MCF 10A (cell line): ENCODE measurements around the gene NACC2. TPM values are rescaled to one million over a fixed set of nuclear protein-coding genes. Genes with fewer than 3 reads are reported as not detected.

Experiments used
- Bru-seq: library from RNA; stranded (reverse); fragments of 400-500 nt; gene quantifications from one replicate; lab custom pipeline; 2021; lab: Mats Ljungman, UMichigan
- BruChase-seq, 2 experiments: library from RNA; stranded (reverse); fragments of 400-500 nt; gene quantifications; one replicate each; lab custom pipeline; 2021; lab: Mats Ljungman, UMichigan
- BruUV-seq: library from RNA; stranded (reverse); fragments of 400-500 nt; replicated peaks from 2 replicates; lab custom pipeline; 2021; lab: Mats Ljungman, UMichigan
- CTCF ChIA-PET: fragments of 300-600 bp; sonication (Branson Sonifier 250); formaldehyde crosslinking; extraction: SDS; loops from one replicate; lab custom pipeline; 2021; ENCODE audit warnings: antibody characterized with exemption, inconsistent platforms; lab: Yijun Ruan, JAX
- POLR2A ChIA-PET: fragments of 300-600, 350-650 bp; sonication (Branson Sonifier 250); formaldehyde crosslinking; extraction: SDS; loops from one replicate; lab custom pipeline; 2020; ENCODE audit warnings: antibody characterized with exemption, inconsistent platforms; lab: Yijun Ruan, JAX
- DNase-seq: peaks from one replicate; pipeline ENCODE4 v3.0.0-alpha.2; 2018; ENCODE audit not compliant: unreplicated experiment
- H3K27ac Mint-ChIP-seq: one replicate; pipeline ENCODE4 v1.8.0; 2022; ENCODE audit warnings: mild to moderate bottlenecking, low read depth, mixed read lengths; ENCODE audit not compliant: unreplicated experiment
- H3K27me3 Mint-ChIP-seq: one replicate; pipeline ENCODE4 v1.8.0; 2022; ENCODE audit warnings: mixed read lengths; ENCODE audit not compliant: insufficient read depth, unreplicated experiment
- H3K36me3 Mint-ChIP-seq: one replicate; pipeline ENCODE4 v1.8.0; 2022; ENCODE audit warnings: mild to moderate bottlenecking, moderate library complexity, mixed read lengths; ENCODE audit not compliant: insufficient read depth, unreplicated experiment
- H3K4me1 Mint-ChIP-seq: one replicate; pipeline ENCODE4 v1.8.0; 2022; ENCODE audit warnings: mixed read lengths; ENCODE audit not compliant: insufficient read depth, unreplicated experiment
- H3K4me3 Mint-ChIP-seq: one replicate; pipeline ENCODE4 v1.8.0; 2022; ENCODE audit warnings: mild to moderate bottlenecking, moderate library complexity, mixed read lengths; ENCODE audit not compliant: unreplicated experiment
- H3K9me3 Mint-ChIP-seq: one replicate; pipeline ENCODE4 v1.8.0; 2022; ENCODE audit warnings: mixed read lengths; ENCODE audit not compliant: unreplicated experiment
- intact Hi-C: fragments of 100-400 bp; cut with micrococcal nuclease; formaldehyde crosslinking; loops from 2 replicates; pipeline ENCODE4 v1.14.1; 2022
- long read RNA-seq: library from polyadenylated mRNA; stranded (forward); transcript quantifications from one replicate; pipeline ENCODE4 v2.0.0, GENCODE V29; 2022
- total RNA-seq: library from RNA; stranded (reverse); gene quantifications from 2 replicates; pipeline ENCODE4 v1.2.3, GENCODE V29; 2022
- TF ChIP-seq, protein P1 (sequence below): fragments of 200-600 bp; IDR thresholded peaks from one replicate; pipeline ENCODE4 v1.8.0; 2022; ENCODE audit warnings: antibody characterized with exemption, mild to moderate bottlenecking; ENCODE audit not compliant: unreplicated experiment

The NACC2 gene, protein sequence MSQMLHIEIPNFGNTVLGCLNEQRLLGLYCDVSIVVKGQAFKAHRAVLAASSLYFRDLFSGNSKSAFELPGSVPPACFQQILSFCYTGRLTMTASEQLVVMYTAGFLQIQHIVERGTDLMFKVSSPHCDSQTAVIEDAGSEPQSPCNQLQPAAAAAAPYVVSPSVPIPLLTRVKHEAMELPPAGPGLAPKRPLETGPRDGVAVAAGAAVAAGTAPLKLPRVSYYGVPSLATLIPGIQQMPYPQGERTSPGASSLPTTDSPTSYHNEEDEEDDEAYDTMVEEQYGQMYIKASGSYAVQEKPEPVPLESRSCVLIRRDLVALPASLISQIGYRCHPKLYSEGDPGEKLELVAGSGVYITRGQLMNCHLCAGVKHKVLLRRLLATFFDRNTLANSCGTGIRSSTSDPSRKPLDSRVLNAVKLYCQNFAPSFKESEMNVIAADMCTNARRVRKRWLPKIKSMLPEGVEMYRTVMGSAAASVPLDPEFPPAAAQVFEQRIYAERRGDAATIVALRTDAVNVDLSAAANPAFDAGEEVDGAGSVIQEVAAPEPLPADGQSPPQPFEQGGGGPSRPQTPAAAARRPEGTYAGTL
- 16.5 and 20.2 TPM in 2 replicates for total RNA-seq
- percentile 60 among the genes with signal in this experiment for Bru-seq, nascent RNA
- BruChase-seq, experiment 1, labeled RNA remaining after a 6-hour chase: percentile 72 among the genes with signal in this experiment
- BruChase-seq, experiment 2, labeled RNA remaining after a 2-hour chase: percentile 73 among the genes with signal in this experiment
- long read RNA-seq, full-length matches to known transcripts: 13 of 41 reads
- long read RNA-seq, partial matches to known transcripts: 24 of 41 reads
- long read RNA-seq, other reads (novel, unspliced or antisense): 4 of 41 reads

DNA sequence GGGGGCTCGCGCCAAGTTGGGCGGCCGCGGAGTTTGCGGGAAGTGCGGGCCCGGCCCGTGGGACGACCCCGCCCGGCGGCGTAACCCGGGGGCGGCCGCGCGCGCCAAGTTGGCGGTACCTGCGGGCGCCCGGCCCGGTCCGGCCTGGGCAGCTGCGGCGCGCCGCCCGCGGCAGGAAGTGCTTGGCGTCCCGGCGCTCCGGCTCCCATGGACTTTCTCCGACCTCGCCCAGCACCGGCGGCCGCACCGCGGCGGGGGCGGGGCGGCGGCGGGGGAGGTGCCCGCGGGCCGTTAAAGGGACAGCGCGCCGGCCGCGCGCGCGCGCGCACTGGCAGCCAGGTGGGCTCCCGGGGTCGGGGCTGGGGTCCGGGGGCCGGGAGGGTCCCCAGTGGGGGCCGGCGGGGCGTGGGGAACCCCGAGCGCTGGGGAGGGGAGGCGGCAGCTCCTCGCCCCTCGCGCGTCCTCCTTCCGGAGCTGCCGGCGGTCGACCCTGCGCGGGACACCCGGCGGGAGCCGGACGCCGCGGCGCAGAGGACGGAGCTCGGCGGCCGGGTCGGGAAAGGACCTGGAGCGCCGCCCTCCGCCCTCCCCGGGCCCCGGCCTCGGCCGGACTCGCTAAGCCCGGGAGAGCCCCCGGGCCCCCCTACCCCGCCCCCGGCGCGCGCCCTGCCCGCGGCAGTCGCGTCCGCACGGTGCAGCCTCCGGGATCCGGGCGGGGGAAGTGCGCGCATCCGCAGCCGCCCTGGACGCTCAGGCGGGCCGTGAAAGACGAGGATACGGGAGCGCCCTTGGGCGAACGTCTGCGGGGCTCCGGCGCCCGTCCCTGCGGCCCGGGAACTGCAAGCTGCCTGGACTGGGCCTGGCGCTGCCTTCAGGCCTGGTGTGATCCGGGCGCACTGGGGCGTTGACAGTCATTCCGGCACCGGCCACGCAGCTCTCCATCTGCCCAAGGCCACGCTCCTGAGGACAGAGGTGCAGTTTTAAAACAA is at the start of gene NACC2:
Gene NACC2, minus strand, starts transcription at position 220 of the 989 bp plus-strand sequence. CDS start 44,768 bp downstream, outside the sequence.
- Mint-ChIP-seq H3K9me3 (no peaks in the 10 kb centered on the region), H3K36me3 (peaks cover 15% of the 10 kb centered on the region), H3K27me3 (no peaks in the 10 kb centered on the region), H3K4me1 (peaks cover 17% of the 10 kb centered on the region), H3K27ac (peak within 1 kb of the TSS; percentile 67), H3K4me3 (peak within 1 kb of the TSS; percentile 77)
- BruUV-seq: no TSS peak
- POLR2A ChIA-PET: interaction anchor here (0.6 to 4.0 kb wide), 10 partner anchors 10 to 144 kb away, joined by 3 to 65 read pairs (median 8); partner anchors contain the start of gene UBAC1
- CTCF ChIA-PET: interaction anchor here (0.6 to 1.2 kb wide), 6 partner anchors 9 to 296 kb away, joined by 3 to 6 read pairs (median 4); no protein-coding TSS in a partner anchor
- TF ChIP-seq, protein P1, sequence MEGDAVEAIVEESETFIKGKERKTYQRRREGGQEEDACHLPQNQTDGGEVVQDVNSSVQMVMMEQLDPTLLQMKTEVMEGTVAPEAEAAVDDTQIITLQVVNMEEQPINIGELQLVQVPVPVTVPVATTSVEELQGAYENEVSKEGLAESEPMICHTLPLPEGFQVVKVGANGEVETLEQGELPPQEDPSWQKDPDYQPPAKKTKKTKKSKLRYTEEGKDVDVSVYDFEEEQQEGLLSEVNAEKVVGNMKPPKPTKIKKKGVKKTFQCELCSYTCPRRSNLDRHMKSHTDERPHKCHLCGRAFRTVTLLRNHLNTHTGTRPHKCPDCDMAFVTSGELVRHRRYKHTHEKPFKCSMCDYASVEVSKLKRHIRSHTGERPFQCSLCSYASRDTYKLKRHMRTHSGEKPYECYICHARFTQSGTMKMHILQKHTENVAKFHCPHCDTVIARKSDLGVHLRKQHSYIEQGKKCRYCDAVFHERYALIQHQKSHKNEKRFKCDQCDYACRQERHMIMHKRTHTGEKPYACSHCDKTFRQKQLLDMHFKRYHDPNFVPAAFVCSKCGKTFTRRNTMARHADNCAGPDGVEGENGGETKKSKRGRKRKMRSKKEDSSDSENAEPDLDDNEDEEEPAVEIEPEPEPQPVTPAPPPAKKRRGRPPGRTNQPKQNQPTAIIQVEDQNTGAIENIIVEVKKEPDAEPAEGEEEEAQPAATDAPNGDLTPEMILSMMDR: no peak
- peak; percentile 70 for DNase-seq
- intact Hi-C loops: no loop called here

DNA sequence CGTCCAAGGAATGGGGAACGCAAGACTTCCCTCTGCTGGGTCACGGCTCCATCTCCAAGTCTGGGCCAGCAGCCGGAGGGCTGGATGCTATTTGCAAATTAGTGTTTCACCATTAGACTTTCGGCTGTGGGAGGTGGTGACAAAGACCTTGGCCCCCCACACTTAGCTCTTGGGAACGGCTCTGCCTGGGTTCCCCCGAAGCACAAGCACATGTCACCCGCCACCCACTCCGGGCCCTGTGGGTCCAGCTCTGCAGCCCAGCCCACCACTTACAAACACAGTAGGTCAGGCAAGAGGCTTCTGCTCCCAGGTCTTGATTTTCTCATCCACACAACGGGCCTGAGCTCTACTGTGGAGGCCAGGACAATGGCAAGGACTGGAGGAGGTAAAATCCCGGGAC is 49.4 kb upstream of the NACC2 start:
- no peak for DNase-seq
- ChIA-PET CTCF (no interaction called here), POLR2A (no interaction called here)
- TF ChIP-seq, protein P1: no peak
- BruUV-seq: no TSS peak
- Mint-ChIP-seq H3K9me3 (no peaks in the 10 kb centered on the region), H3K27me3 (no peaks in the 10 kb centered on the region), H3K4me1 (no peaks in the 10 kb centered on the region), H3K4me3 (no peak overlapping the region), H3K36me3 (peaks cover 4% of the 10 kb centered on the region), H3K27ac (no peak overlapping the region)
- intact Hi-C loops: loop anchor here (10.0 kb wide), 1 partner anchor 140 kb away; no protein-coding TSS in a partner anchor

DNA sequence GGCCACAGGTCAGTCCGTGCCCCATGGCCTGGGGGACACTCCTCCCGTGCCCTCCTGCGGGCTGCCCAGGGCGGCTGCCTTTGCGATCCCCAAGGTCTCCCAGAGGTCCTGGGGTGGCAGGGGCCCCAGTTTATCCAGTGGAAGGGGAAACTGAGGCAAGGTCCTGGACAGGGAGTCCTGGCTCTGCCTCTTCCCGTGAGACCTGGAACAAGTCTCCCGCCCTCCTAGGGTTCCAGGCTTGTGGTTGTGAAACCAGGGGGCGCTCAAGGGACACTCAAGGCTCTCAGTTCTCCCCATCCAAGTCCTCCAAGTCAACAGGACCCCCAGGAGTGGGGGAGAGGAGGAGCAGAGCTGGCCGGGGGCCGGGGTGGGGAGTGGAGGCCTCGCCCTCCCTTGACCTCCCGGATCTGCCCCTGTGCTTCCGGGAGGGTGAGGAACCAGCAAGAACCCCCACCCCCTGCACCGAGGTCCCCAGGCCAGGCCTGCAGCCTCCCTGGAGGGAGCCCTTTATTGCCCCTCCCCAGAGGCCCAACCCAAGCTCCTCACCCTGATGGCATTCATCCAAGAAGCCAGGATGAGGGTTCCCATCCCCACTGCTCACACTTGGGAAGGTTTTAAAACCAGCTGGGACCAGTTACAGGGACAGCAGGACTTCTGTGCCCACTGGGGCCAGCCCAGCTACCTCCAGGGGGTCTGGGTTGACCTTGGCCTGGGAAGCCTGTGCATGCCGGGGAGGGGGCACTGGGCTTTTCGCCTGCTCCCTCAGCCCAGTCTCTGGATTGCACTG is 48.3 kb upstream of the NACC2 start:
- Mint-ChIP-seq H3K4me1 (no peaks in the 10 kb centered on the region), H3K27ac (no peak overlapping the region), H3K9me3 (no peaks in the 10 kb centered on the region), H3K36me3 (no peaks in the 10 kb centered on the region), H3K27me3 (no peaks in the 10 kb centered on the region), H3K4me3 (no peak overlapping the region)
- no TSS peak for BruUV-seq
- DNase-seq: peak; percentile 45
- ChIA-PET POLR2A (interaction anchor here (0.5 kb wide), 1 partner anchor 385 kb away, joined by 3 read pairs; no protein-coding TSS in a partner anchor), CTCF (interaction anchor here (0.7 to 1.0 kb wide), 2 partner anchors 139 to 215 kb away, joined by 3 read pairs; no protein-coding TSS in a partner anchor)
- intact Hi-C loops: loop anchor here (10.0 kb wide), 1 partner anchor 141 kb away; no protein-coding TSS in a partner anchor
- TF ChIP-seq, protein P1: no peak
